Upper lobe of left lung (tissue), 4 donors: ENCODE measurements around the gene CEBPZOS.

Source experiments
- POLR2A ChIP-seq, 4 donors: fragments of 450-650 bp; IDR thresholded peaks; one replicate each; pipeline ENCODE4 v1.5.1; 2016 to 2017; ENCODE audit warnings: antibody characterized with exemption in 4 of 4, mild to moderate bottlenecking in 2 of 4
- POLR2AphosphoS5 ChIP-seq, 2 donors: sonication (generic); formaldehyde crosslinking; IDR thresholded peaks; one replicate each; pipeline ENCODE4 v1.5.1; 2017; ENCODE audit warnings: antibody characterized with exemption in 2 of 2

GRCh38 chr2:37168217-37168981 lies 27.9 kb upstream of the CEBPZOS start:
- TF ChIP-seq POLR2AphosphoS5 (IDR thresholded peaks at IDR 0.05) (no peak), POLR2A (IDR thresholded peaks at IDR 0.05) (no peak)
